ENCODE data around the gene SCAF1. TPM values are rescaled to one million over a fixed set of nuclear protein-coding genes. Genes with fewer than 3 reads are reported as not detected.

The SCAF1 gene
- total and polyA plus RNA-seq, 2 of the 13 experiments (the other 11 are each of a cell fraction or from before 2014, with no cell fraction given): 3.3 to 6.1 TPM

DNA sequence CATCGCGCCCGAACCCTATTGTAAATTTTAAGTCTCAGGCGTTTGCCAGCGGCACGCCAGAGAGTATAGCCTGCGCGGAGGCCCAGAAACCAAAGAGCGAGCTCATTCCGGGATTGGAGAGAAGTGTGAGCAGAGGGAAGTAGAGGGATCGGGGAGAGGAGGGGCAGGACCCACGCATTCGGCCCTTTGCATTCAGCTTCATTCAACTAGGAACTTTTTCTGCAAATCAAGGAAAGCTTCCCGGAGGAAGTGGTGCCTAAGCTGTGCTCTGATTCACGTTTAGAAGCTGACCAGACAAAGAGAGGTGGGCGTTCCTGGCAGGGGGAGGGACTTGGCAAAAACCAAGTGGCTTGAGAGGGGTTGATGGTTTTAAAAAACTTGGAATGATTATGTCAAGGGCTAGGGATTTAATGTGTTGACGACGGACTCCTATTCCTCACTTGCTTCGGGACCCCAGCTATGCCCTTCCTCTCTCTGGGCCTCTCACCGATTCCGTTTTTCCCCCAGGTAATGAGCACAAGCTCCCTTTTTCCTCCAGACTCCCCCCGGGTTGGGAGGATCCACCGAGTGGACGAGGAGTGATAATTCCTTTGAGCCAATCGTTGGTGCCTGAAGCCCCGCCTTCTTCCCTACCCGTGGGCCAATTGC is 34.3 kb downstream of the SCAF1 start:
- Histone ChIP-seq H3K36me3 (replicated peaks in 1 of 2; ENCODE audit: control insufficient read depth in 1 of 2, insufficient read depth in 2 of 2, low read length in 2 of 2) (peaks cover 0 to 8% of the 10 kb centered on the region in 2 experiments; a peak in 3 of 5 replicates), H3K9ac (ENCODE audit: insufficient read depth, low read depth, low read length) (peak overlapping the region; percentile 95), H3K4me3 (replicated peaks in 1 of 3; ENCODE audit: insufficient read depth in 1 of 3, low read depth in 2 of 3, low read length in 3 of 3) (peak overlapping the region; percentile 35 to 99 (median 51); a peak in 5 of 6 replicates), H2AFZ (ENCODE audit: low read length) (peak overlapping the region; percentile 97), H4K20me1 (ENCODE audit: insufficient read depth, low read length) (peaks cover 32% of the 10 kb centered on the region), H3K9me3 (ENCODE audit: low read length) (no peaks in the 10 kb centered on the region), H3K27me3 (ENCODE audit: control insufficient read depth in 1 of 2, insufficient read depth in 2 of 2, low read length in 2 of 2) (no peaks in the 10 kb centered on the region; a peak in 1 of 5 replicates), H3K79me2 (ENCODE audit: insufficient read depth, low read length) (peaks cover 37% of the 10 kb centered on the region), H3K4me1 (ENCODE audit: insufficient read depth, low read length) (peaks cover 47% of the 10 kb centered on the region), H3K27ac (ENCODE audit: extremely low read length, insufficient read depth, low read length) (peak overlapping the region; percentile 95), H3K4me2 (ENCODE audit: low read depth, low read length) (peak overlapping the region; percentile 77)
- FAIRE-seq (no peak), ATAC-seq (0 out of 3 replicates have a peak, but pooled peaks have one; percentile 4), DNase-seq (ENCODE audit: low spot score) (peak; percentile 80)
- in situ Hi-C loops (cut with HindIII; ENCODE audit: extremely low pct_ligation_motif_present, low pct_unique_long_range_greater_than_20kb) (loop anchor here (10.0 kb wide), 1 partner anchor 81 kb away; the partner anchor contains the start of gene PRR12), intact Hi-C loops (cut with micrococcal nuclease; ENCODE audit: unreplicated experiment) (loop anchor here (2.0 to 5.0 kb wide), 2 partner anchors 34 to 95 kb away; partner anchors contain the start of genes NOSIP, PRRG2, RRAS and SCAF1)
- CTCF ChIA-PET (ENCODE audit: low intra/inter-chr PET ratio, low total read pairs): interaction anchor here (0.6 kb wide), 1 partner anchor 33 kb away, joined by 3 read pairs; no protein-coding TSS in a partner anchor
- TSS peak; percentile 71 for BruUV-seq (replicated peaks)
- POLR2A ChIA-PET: interaction anchor here (0.6 to 3.8 kb wide), 35 partner anchors 9 to 683 kb away, joined by 3 to 77 read pairs (median 4); partner anchors contain the start of genes ADM5, AKT1S1, AP2A1 and BCL2L12
- WGBS (ENCODE audit: low lambda C conversion rate): 36% methylated on average over 27 of the region's 27 CpGs
- TF ChIP-seq, protein P1, sequence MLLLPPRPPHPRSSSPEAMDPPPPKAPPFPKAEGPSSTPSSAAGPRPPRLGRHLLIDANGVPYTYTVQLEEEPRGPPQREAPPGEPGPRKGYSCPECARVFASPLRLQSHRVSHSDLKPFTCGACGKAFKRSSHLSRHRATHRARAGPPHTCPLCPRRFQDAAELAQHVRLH (CRISPR knock-in tag; IDR thresholded peaks at IDR 0.05; ENCODE audit: borderline replicate concordance, low read depth): no peak
- TF ChIP-seq KLF11 (CRISPR knock-in tag; IDR thresholded peaks at IDR 0.05) (peak; percentile 16; the same call in 1 of the 2 replicates), NR2F1 (CRISPR knock-in tag; IDR thresholded peaks at IDR 0.05) (no peak), ZNF678 (CRISPR knock-in tag; IDR thresholded peaks at IDR 0.05) (no peak), SRSF1 (optimal IDR thresholded peaks at IDR 0.05; ENCODE audit: low read depth, low read length) (no peak), TAF1 (CRISPR knock-in tag; IDR thresholded peaks at IDR 0.05) (peak; percentile 56), ZNF460 (CRISPR knock-in tag; IDR thresholded peaks at IDR 0.05; ENCODE audit: borderline replicate concordance) (no peak), ZFP37 (CRISPR knock-in tag; IDR thresholded peaks at IDR 0.05; ENCODE audit: borderline replicate concordance) (no peak), GATA4 (IDR thresholded peaks at IDR 0.05; ENCODE audit: borderline replicate concordance, low read depth) (0 out of 2 replicates have a peak, but pooled peaks have one; percentile 34), ZFP62 (CRISPR knock-in tag; IDR thresholded peaks at IDR 0.05) (no peak), ZNF230 (CRISPR knock-in tag; IDR thresholded peaks at IDR 0.05) (peak; percentile 70; the same call in 1 of the 2 replicates), SETDB1 (CRISPR knock-in tag; IDR thresholded peaks at IDR 0.05; ENCODE audit: borderline replicate concordance) (no peak), ZNF253 (CRISPR knock-in tag; IDR thresholded peaks at IDR 0.05; ENCODE audit: borderline replicate concordance) (no peak), JARID2 (CRISPR knock-in tag; IDR thresholded peaks at IDR 0.05; ENCODE audit: insufficient replicate concordance) (no peak), ZNF883 (CRISPR knock-in tag; IDR thresholded peaks at IDR 0.05; ENCODE audit: not compliant biosample characterization) (no peak), ZNF335 (CRISPR knock-in tag; IDR thresholded peaks at IDR 0.05) (0 out of 2 replicates have a peak, but pooled peaks have one; percentile 20), ATF7 (IDR thresholded peaks at IDR 0.05) (peak; percentile 86), ATF7 (CRISPR knock-in tag; IDR thresholded peaks at IDR 0.05) (no peak), SPEN (CRISPR knock-in tag; IDR thresholded peaks at IDR 0.05; ENCODE audit: low read depth) (peak; percentile 28; the same call in 1 of the 2 replicates)
- TF ChIP-seq, protein P2, sequence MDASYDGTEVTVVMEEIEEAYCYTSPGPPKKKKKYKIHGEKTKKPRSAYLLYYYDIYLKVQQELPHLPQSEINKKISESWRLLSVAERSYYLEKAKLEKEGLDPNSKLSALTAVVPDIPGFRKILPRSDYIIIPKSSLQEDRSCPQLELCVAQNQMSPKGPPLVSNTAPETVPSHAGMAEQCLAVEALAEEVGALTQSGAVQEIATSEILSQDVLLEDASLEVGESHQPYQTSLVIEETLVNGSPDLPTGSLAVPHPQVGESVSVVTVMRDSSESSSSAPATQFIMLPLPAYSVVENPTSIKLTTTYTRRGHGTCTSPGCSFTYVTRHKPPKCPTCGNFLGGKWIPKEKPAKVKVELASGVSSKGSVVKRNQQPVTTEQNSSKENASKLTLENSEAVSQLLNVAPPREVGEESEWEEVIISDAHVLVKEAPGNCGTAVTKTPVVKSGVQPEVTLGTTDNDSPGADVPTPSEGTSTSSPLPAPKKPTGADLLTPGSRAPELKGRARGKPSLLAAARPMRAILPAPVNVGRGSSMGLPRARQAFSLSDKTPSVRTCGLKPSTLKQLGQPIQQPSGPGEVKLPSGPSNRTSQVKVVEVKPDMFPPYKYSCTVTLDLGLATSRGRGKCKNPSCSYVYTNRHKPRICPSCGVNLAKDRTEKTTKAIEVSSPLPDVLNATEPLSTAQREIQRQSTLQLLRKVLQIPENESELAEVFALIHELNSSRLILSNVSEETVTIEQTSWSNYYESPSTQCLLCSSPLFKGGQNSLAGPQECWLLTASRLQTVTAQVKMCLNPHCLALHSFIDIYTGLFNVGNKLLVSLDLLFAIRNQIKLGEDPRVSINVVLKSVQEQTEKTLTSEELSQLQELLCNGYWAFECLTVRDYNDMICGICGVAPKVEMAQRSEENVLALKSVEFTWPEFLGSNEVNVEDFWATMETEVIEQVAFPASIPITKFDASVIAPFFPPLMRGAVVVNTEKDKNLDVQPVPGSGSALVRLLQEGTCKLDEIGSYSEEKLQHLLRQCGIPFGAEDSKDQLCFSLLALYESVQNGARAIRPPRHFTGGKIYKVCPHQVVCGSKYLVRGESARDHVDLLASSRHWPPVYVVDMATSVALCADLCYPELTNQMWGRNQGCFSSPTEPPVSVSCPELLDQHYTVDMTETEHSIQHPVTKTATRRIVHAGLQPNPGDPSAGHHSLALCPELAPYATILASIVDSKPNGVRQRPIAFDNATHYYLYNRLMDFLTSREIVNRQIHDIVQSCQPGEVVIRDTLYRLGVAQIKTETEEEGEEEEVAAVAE (CRISPR knock-in tag; IDR thresholded peaks at IDR 0.05; ENCODE audit: borderline replicate concordance): peak; percentile 46; the same call in 1 of the 2 replicates

Data from HepG2 (cell line).